Measurements from ENCODE around the gene NUP205. TPM values are rescaled to one million over a fixed set of nuclear protein-coding genes. Genes with fewer than 3 reads are reported as not detected.

NUP205 gene
- total and polyA plus RNA-seq, 2 of the 13 experiments (the other 11 are each of a cell fraction or from before 2014, with no cell fraction given): 46.2 to 87.2 TPM

DNA sequence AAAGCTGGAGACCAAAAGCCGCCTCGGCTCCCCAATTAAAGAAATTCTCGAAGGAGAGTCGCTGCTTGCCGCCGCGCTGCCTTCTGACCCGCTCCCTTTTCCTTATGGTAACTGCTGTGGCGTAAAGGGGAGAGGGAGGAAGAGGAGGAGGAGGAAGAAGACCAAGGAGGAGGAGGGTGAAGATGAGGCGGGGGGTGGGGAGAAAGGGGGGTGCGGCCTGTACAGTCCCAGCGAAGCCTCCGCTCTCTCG is 48.2 kb upstream of the NUP205 start (continued):
- TF ChIP-seq, protein P1, sequence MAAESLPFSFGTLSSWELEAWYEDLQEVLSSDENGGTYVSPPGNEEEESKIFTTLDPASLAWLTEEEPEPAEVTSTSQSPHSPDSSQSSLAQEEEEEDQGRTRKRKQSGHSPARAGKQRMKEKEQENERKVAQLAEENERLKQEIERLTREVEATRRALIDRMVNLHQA (CRISPR knock-in tag; IDR thresholded peaks at IDR 0.05): no peak
- TF ChIP-seq DBP (CRISPR knock-in tag; IDR thresholded peaks at IDR 0.05; ENCODE audit: not compliant biosample characterization): no peak
- TF ChIP-seq MXD4 (CRISPR knock-in tag; IDR thresholded peaks at IDR 0.05): no peak
- TF ChIP-seq, protein P2, sequence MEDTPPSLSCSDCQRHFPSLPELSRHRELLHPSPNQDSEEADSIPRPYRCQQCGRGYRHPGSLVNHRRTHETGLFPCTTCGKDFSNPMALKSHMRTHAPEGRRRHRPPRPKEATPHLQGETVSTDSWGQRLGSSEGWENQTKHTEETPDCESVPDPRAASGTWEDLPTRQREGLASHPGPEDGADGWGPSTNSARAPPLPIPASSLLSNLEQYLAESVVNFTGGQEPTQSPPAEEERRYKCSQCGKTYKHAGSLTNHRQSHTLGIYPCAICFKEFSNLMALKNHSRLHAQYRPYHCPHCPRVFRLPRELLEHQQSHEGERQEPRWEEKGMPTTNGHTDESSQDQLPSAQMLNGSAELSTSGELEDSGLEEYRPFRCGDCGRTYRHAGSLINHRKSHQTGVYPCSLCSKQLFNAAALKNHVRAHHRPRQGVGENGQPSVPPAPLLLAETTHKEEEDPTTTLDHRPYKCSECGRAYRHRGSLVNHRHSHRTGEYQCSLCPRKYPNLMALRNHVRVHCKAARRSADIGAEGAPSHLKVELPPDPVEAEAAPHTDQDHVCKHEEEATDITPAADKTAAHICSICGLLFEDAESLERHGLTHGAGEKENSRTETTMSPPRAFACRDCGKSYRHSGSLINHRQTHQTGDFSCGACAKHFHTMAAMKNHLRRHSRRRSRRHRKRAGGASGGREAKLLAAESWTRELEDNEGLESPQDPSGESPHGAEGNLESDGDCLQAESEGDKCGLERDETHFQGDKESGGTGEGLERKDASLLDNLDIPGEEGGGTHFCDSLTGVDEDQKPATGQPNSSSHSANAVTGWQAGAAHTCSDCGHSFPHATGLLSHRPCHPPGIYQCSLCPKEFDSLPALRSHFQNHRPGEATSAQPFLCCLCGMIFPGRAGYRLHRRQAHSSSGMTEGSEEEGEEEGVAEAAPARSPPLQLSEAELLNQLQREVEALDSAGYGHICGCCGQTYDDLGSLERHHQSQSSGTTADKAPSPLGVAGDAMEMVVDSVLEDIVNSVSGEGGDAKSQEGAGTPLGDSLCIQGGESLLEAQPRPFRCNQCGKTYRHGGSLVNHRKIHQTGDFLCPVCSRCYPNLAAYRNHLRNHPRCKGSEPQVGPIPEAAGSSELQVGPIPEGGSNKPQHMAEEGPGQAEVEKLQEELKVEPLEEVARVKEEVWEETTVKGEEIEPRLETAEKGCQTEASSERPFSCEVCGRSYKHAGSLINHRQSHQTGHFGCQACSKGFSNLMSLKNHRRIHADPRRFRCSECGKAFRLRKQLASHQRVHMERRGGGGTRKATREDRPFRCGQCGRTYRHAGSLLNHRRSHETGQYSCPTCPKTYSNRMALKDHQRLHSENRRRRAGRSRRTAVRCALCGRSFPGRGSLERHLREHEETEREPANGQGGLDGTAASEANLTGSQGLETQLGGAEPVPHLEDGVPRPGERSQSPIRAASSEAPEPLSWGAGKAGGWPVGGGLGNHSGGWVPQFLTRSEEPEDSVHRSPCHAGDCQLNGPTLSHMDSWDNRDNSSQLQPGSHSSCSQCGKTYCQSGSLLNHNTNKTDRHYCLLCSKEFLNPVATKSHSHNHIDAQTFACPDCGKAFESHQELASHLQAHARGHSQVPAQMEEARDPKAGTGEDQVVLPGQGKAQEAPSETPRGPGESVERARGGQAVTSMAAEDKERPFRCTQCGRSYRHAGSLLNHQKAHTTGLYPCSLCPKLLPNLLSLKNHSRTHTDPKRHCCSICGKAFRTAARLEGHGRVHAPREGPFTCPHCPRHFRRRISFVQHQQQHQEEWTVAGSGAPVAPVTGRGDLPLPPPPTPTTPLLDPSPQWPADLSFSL (CRISPR knock-in tag; IDR thresholded peaks at IDR 0.05): no peak
- TF ChIP-seq HOMEZ (CRISPR knock-in tag; IDR thresholded peaks at IDR 0.05; ENCODE audit: low read depth): no peak

Data from HepG2 (cell line).